ENCODE data around the gene AP1B1. TPM values are rescaled to one million over a fixed set of nuclear protein-coding genes. Genes with fewer than 3 reads are reported as not detected.

AP1B1 gene
- total and polyA plus RNA-seq, 2 of the 8 experiments (the other 6 are each of a cell fraction or from before 2014, with no cell fraction given) = 64.2 to 86.8 TPM

DNA sequence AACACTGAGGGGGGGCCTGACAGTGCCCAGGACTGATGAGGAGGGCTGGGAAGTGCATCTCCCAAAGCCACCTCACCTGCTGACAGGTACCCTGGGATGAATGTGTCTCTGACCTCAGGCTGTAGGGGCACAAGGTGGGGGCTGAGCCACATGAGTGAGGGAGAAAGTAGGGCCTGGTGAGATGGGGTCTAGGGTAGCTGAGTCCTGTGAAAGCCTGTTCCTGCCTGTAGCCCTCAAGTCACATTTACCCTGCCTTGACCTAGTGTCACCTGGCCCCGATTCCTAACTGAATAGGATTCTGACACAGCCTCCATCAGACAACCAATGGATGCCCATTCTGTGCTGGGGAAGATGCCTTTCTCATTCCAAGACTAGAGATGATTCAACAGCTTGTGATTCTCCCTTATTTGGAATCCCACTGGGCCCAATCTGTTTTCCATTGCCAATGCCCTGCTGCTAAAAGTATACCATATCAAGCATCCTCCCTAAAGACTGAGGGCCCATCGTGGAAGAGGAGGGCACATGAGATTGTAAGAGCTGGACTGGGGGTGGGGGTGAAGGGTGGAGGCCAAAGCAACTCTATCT, 38.9 kb upstream of the AP1B1 start:
- Histone ChIP-seq H3K23ac (ENCODE audit: insufficient read length) (no peak overlapping the region), H3K4me3 (ENCODE audit: extremely low read depth in 1 of 4, insufficient read depth in 2 of 4, low read depth in 3 of 4, low read length in 4 of 4) (no peak overlapping the region), H3K36me3 (ENCODE audit: control insufficient read depth in 2 of 4, insufficient read depth in 4 of 4, low read length in 3 of 4) (no peaks in the 10 kb centered on the region), H2BK15ac (ENCODE audit: low read length) (no peak overlapping the region), H3K27ac (ENCODE audit: low read depth, low read length) (no peak overlapping the region), H2BK12ac (ENCODE audit: low read depth, low read length) (no peak overlapping the region), H3K9me3 (ENCODE audit: insufficient read depth in 2 of 2, low read depth in 1 of 2, low read length in 1 of 2) (no peaks in the 10 kb centered on the region), H3K23me2 (ENCODE audit: low read depth, low read length) (no peaks in the 10 kb centered on the region), H3K9ac (replicated peaks in 1 of 4; ENCODE audit: extremely low read depth in 1 of 4, low read depth in 3 of 4, low read length in 3 of 4) (no peak overlapping the region), H3K56ac (replicated peaks; ENCODE audit: insufficient read length, low read depth, low read length) (no peak overlapping the region), H2BK20ac (ENCODE audit: low read length) (no peak overlapping the region), H3K4me2 (ENCODE audit: insufficient read depth in 1 of 2, low read depth in 2 of 2, low read length in 2 of 2) (no peak overlapping the region), H2AK5ac (ENCODE audit: low read depth, low read length) (no peak overlapping the region), H4K91ac (replicated peaks; ENCODE audit: insufficient read length, low read length) (no peak overlapping the region), H3K79me2 (ENCODE audit: control insufficient read depth in 1 of 2, insufficient read depth in 2 of 2, low read length in 2 of 2) (no peaks in the 10 kb centered on the region), H4K8ac (ENCODE audit: extremely low read depth, insufficient read depth, low read length) (no peak overlapping the region; the same call in 1 of the 2 replicates), H3K18ac (ENCODE audit: extremely low read depth, low read length) (no peak overlapping the region), H4K20me1 (replicated peaks in 1 of 2; ENCODE audit: control insufficient read depth in 1 of 2, insufficient read depth in 2 of 2, low read length in 2 of 2) (no peaks in the 10 kb centered on the region), H3K27me3 (replicated peaks in 1 of 4; ENCODE audit: control insufficient read depth in 3 of 4, extremely low read depth in 1 of 4, insufficient read depth in 3 of 4, low read length in 3 of 4) (no peaks in the 10 kb centered on the region), H2BK5ac (ENCODE audit: low read depth, low read length) (no peak overlapping the region), H3K79me1 (ENCODE audit: low read depth, low read length) (no peaks in the 10 kb centered on the region), H3K14ac (ENCODE audit: insufficient read length) (no peak overlapping the region), H3K4ac (replicated peaks; ENCODE audit: insufficient read length, low read depth, low read length) (no peak overlapping the region), H2BK120ac (replicated peaks; ENCODE audit: low read depth, low read length) (no peak overlapping the region), H4K5ac (ENCODE audit: insufficient read length, low read depth, low read length) (no peak overlapping the region), H3K4me1 (replicated peaks in 1 of 4; ENCODE audit: control insufficient read depth in 3 of 4, insufficient read depth in 4 of 4, low read length in 3 of 4) (peaks cover 0 to 4% (median 0%) of the 10 kb centered on the region in 4 experiments; a peak in 1 of 7 replicates), H2AFZ (ENCODE audit: low read length) (no peak overlapping the region)
- ChIA-PET CTCF (ENCODE audit: partially characterized antibody) (interaction anchor here (1.0 to 1.9 kb wide), 4 partner anchors 14 to 111 kb away, joined by 3 to 5 read pairs (median 3); no protein-coding TSS in a partner anchor), POLR2A (ENCODE audit: partially characterized antibody) (no interaction called here)
- DNase-seq (ENCODE audit: low read depth in 1 of 2, low spot score in 2 of 2) (no peak), FAIRE-seq (no peak)
- WGBS, 2 experiments (ENCODE audit: extremely low coverage in 1 of 2, insufficient coverage in 1 of 2, insufficient read length in 1 of 2, insufficient replicate concordance in 2 of 2, low coverage in 1 of 2, low lambda C conversion rate in 2 of 2, missing lambda C conversion rate in 1 of 2) = 79% methylated on average over 2 of the region's 2 CpGs; no CpG with 5 or more reads in 1 of the 2 experiments
- TF ChIP-seq HDAC6 (IDR thresholded peaks at IDR 0.05; ENCODE audit: low read depth, low read length) (no peak), ASH2L (IDR thresholded peaks at IDR 0.05; ENCODE audit: low read length) (no peak), SP2 (IDR thresholded peaks at IDR 0.05; ENCODE audit: low read length) (no peak), CREB1 (IDR thresholded peaks at IDR 0.05) (no peak)

All from H1 (cell line).